Calu3 (cell line): ENCODE measurements around the gene HMCN1. TPM values are rescaled to one million over a fixed set of nuclear protein-coding genes. Genes with fewer than 3 reads are reported as not detected.

Source experiments
- BruUV-seq: library from RNA; stranded (reverse); fragments of 400-500 nt; replicated peaks from 2 replicates; lab custom pipeline; 2021; lab: Mats Ljungman, UMichigan
- CTCF ChIA-PET: fragments of 300-600 bp; sonication (Branson Sonifier 250); formaldehyde crosslinking; loops from one replicate; lab custom pipeline; 2022; ENCODE audit warnings: antibody characterized with exemption; lab: Charles Lee
- DNase-seq: peaks from one replicate; pipeline ENCODE4 v3.0.0; 2022
- H3K27ac Mint-ChIP-seq: one replicate; pipeline ENCODE4 v1.8.0; 2022; ENCODE audit warnings: mixed read lengths; ENCODE audit not compliant: unreplicated experiment
- H3K27me3 Mint-ChIP-seq: one replicate; pipeline ENCODE4 v1.8.0; 2022; ENCODE audit warnings: mixed read lengths; ENCODE audit not compliant: unreplicated experiment
- H3K36me3 Mint-ChIP-seq: one replicate; pipeline ENCODE4 v1.8.0; 2022; ENCODE audit warnings: mild to moderate bottlenecking, moderate library complexity, mixed read lengths; ENCODE audit not compliant: insufficient read depth, unreplicated experiment
- H3K4me1 Mint-ChIP-seq: one replicate; pipeline ENCODE4 v1.8.0; 2022; ENCODE audit warnings: mild to moderate bottlenecking, low read depth, mixed read lengths; ENCODE audit not compliant: unreplicated experiment
- H3K4me3 Mint-ChIP-seq: one replicate; pipeline ENCODE4 v1.8.0; 2022; ENCODE audit warnings: mild to moderate bottlenecking, low read depth, moderate library complexity, mixed read lengths; ENCODE audit not compliant: unreplicated experiment
- H3K9me3 Mint-ChIP-seq: one replicate; pipeline ENCODE4 v1.8.0; 2022; ENCODE audit warnings: low read depth, mixed read lengths; ENCODE audit not compliant: unreplicated experiment
- CTCF ChIP-seq: fragments of 200-600 bp; IDR thresholded peaks from one replicate; pipeline ENCODE4 v1.8.0; 2022; ENCODE audit warnings: antibody characterized with exemption; ENCODE audit not compliant: unreplicated experiment
- intact Hi-C: fragments of 100-400 bp; cut with micrococcal nuclease; formaldehyde crosslinking; loops from one replicate; pipeline ENCODE4 v1.10.0; 2022; ENCODE audit not compliant: unreplicated experiment
- total RNA-seq: library from RNA; stranded (reverse); gene quantifications from 2 replicates; pipeline ENCODE4 v1.2.3, GENCODE V29; 2022

The HMCN1 gene
- total RNA-seq, 1 experiment from 2014 or later: 0.05 TPM

GRCh38 chr1:186014370-186015037 lies 280.3 kb downstream of the HMCN1 start:
- Mint-ChIP-seq H3K36me3 (no peaks in the 10 kb centered on the region), H3K27me3 (no peaks in the 10 kb centered on the region), H3K4me1 (peaks cover 7% of the 10 kb centered on the region), H3K4me3 (no peak overlapping the region), H3K9me3 (no peaks in the 10 kb centered on the region), H3K27ac (no peak overlapping the region)
- CTCF ChIA-PET: interaction anchor here (1.0 kb wide), 1 partner anchor 62 kb away, joined by 3 read pairs; no protein-coding TSS in a partner anchor
- intact Hi-C loops: loop anchor here (5.0 kb wide), 1 partner anchor 912 kb away; no protein-coding TSS in a partner anchor
- no peak for TF ChIP-seq CTCF
- DNase-seq: no peak
- no TSS peak for BruUV-seq

GRCh38 chr1:186016856-186017255 lies 282.7 kb downstream of the HMCN1 start:
- CTCF ChIA-PET: no interaction called here
- no peaks in the 10 kb centered on the region for H3K27me3 Mint-ChIP-seq
- H3K4me1 Mint-ChIP-seq: peaks cover 7% of the 10 kb centered on the region
- H3K9me3 Mint-ChIP-seq: no peaks in the 10 kb centered on the region
- H3K4me3 Mint-ChIP-seq: no peak overlapping the region
- TF ChIP-seq CTCF: no peak
- DNase-seq: no peak
- intact Hi-C loops: no loop called here
- H3K36me3 Mint-ChIP-seq: no peaks in the 10 kb centered on the region
- no TSS peak for BruUV-seq
- no peak overlapping the region for H3K27ac Mint-ChIP-seq

- H3K4me3 Mint-ChIP-seq: no peak overlapping the region
- H3K27me3 Mint-ChIP-seq: no peaks in the 10 kb centered on the region
- TF ChIP-seq CTCF: no peak
- H3K27ac Mint-ChIP-seq: no peak overlapping the region
- intact Hi-C loops: no loop called here
- no peaks in the 10 kb centered on the region for H3K4me1 Mint-ChIP-seq
- H3K9me3 Mint-ChIP-seq: no peaks in the 10 kb centered on the region
- BruUV-seq: no TSS peak
- H3K36me3 Mint-ChIP-seq: no peaks in the 10 kb centered on the region
- no peak for DNase-seq
- CTCF ChIA-PET: interaction anchor here (0.6 to 1.3 kb wide), 3 partner anchors 18 to 1215 kb away, joined by 3 to 6 read pairs (median 3); no protein-coding TSS in a partner anchor
Measured at GRCh38 chr1:186022184-186022583, 288.0 kb downstream of the HMCN1 start.

- CTCF ChIA-PET: no interaction called here
- intact Hi-C loops: no loop called here
- no peak for DNase-seq
- no TSS peak for BruUV-seq
- TF ChIP-seq CTCF: no peak
- peaks cover 4% of the 10 kb centered on the region for H3K9me3 Mint-ChIP-seq
- no peak overlapping the region for H3K4me3 Mint-ChIP-seq
- H3K36me3 Mint-ChIP-seq: no peaks in the 10 kb centered on the region
- H3K4me1 Mint-ChIP-seq: no peaks in the 10 kb centered on the region
- no peaks in the 10 kb centered on the region for H3K27me3 Mint-ChIP-seq
- no peak overlapping the region for H3K27ac Mint-ChIP-seq
Measured at GRCh38 chr1:186026946-186027345, 292.8 kb downstream of the HMCN1 start.
